ENCODE measurements around the gene MAP3K19. TPM values are rescaled to one million over a fixed set of nuclear protein-coding genes. Genes with fewer than 3 reads are reported as not detected.
"Not testable (repeated sequence)": the region's sequence is repeated elsewhere in the genome, so short reads cannot be mapped to it uniquely, and the experiment has no call there.

The MAP3K19 gene
- total RNA-seq, 2 experiments from 2014 or later = not detected

DNA sequence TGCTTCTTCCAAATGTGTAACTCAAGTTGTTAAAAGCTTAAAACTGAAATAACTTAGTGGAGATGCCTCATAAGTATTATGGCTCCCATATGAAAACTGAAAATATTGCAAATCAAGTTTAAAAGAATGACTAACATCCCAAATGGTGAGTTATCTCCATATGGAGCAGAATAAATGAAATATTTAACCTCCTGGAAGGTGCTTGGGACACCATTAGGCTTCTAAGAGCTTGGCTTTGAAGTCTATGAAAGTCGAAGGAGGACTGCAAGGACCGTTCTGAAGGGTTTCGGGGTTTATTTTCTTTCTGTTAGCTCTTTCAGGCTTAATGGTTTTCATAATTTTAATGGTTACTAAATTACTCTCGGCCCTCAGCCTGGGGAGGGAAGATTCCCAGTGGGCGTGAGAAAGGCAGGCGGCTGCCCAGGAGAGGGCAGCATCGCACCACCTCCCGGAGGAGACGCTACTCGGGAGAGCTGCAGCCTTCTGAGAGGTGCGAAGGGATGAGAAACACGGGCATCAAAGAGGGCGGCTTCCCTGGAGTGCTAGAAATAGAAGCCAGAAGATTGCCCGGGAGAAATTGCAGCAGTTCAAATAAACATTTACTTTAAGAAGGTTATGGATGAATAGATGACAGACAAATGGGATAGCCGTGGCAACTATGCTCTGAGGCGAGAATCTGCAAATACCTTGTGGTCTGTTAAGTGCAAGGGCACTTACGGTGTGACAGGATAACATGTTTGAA lies 43.1 kb downstream of the MAP3K19 start:
- POLR2A ChIA-PET = no interaction called here
- no peak overlapping the region for H3K27ac Mint-ChIP-seq

DNA sequence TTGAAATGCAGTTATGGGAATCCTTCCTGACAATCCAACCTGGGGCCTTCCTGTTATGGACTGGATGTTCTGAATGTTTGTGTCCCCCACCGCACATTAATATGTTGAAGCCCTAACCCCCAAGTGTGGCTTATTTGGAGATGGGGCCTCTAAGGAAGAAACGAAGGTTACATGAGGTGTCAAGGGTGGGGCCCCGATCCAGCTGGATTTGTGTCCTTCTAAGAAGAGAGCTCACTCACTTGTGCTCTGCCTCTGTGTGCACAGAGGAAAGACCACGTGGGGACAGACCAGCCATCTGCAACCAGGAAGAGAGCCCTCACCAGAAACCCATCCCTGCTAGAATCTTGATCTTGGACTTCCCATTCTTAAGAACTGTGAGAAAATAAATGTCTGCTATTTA lies 44.4 kb downstream of the MAP3K19 start:
- no peak for DNase-seq
- Mint-ChIP-seq H3K27ac (no peak overlapping the region), H3K4me1 (peaks cover 7% of the 10 kb centered on the region), H3K9me3 (no peaks in the 10 kb centered on the region), H3K4me3 (no peak overlapping the region), H3K36me3 (ENCODE audit: low read depth) (no peaks in the 10 kb centered on the region), H3K27me3 (peaks cover 17% of the 10 kb centered on the region)
- ChIA-PET POLR2A (interaction anchor here (0.6 kb wide), 1 partner anchor 227 kb away, joined by 3 read pairs; no protein-coding TSS in a partner anchor), CTCF (interaction anchor here (0.6 to 1.8 kb wide), 2 partner anchors 269 to 707 kb away, joined by 3 to 16 read pairs; no protein-coding TSS in a partner anchor)

More for the DNA sequence above, 43.1 kb downstream of the MAP3K19 start:
- no peaks in the 10 kb centered on the region for H3K36me3 Mint-ChIP-seq (ENCODE audit: low read depth)
- CTCF ChIA-PET = interaction anchor here (0.6 to 2.0 kb wide), 11 partner anchors 10 to 707 kb away, joined by 3 to 16 read pairs (median 4); no protein-coding TSS in a partner anchor
- peak; percentile 67 for DNase-seq
- peaks cover 7% of the 10 kb centered on the region for H3K4me1 Mint-ChIP-seq
- H3K27me3 Mint-ChIP-seq = peaks cover 17% of the 10 kb centered on the region
- H3K9me3 Mint-ChIP-seq = no peaks in the 10 kb centered on the region
- H3K4me3 Mint-ChIP-seq = no peak overlapping the region

DNA sequence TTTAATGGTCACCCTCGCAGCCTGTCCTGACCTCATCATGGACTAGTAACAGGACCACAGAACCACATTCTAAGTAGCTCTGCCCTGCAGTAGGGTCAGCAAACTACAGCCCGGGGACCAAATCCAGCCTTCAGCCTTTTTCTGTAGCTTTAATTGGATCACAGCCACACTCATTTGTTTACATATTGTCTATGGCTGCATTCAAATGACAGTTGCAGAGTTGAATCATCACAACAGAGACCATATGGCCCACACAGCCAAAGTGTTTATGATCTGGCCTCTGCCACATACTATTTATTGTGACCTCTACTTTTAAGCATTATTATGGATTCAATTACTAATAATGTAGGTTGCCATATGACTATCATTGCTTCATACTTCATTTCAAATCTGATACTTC lies 47.7 kb downstream of the MAP3K19 start:
- Mint-ChIP-seq H3K4me3 (no peak overlapping the region), H3K9me3 (no peaks in the 10 kb centered on the region), H3K27me3 (peaks cover 9% of the 10 kb centered on the region), H3K36me3 (ENCODE audit: low read depth) (no peaks in the 10 kb centered on the region), H3K27ac (no peak overlapping the region), H3K4me1 (peaks cover 5% of the 10 kb centered on the region)
- no peak for DNase-seq
- ChIA-PET POLR2A (no interaction called here), CTCF (no interaction called here)

DNA sequence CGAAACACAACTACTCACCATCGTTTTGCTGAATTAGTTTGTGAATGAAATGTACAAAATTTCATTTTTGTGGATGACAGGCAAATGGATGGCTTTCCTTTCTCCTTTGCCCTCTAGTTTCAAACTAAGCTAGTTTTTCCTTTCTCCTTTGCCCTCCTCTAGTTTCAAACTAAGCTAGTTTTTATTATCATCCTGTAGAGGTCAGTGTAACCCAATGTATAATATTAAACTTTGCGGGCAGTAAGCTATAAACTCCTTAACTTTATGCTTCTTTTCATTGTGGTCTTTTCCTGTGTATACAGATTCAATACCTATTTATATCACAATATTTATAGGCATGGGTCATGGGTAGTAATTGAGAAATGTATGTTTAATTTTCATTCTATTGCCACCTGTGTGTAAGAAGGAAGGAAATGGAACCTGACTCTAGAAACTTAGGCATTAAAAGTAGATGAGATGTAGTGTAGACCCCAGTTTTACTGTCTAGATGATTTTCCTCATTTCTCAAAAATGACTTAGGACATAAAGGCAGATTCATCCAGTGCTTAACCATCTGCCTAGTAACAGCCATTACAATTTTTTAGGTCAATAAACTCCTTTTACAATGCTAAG lies 58.1 kb downstream of the MAP3K19 start:
- Mint-ChIP-seq H3K4me3 (no peak overlapping the region), H3K36me3 (ENCODE audit: low read depth) (peaks cover under 1% of the 10 kb centered on the region), H3K9me3 (peaks cover 10% of the 10 kb centered on the region), H3K27ac (no peak overlapping the region), H3K4me1 (no peaks in the 10 kb centered on the region), H3K27me3 (peaks cover 17% of the 10 kb centered on the region)
- ChIA-PET POLR2A (no interaction called here), CTCF (interaction anchor here (0.7 to 2.2 kb wide), 4 partner anchors 11 to 801 kb away, joined by 3 to 6 read pairs (median 3); no protein-coding TSS in a partner anchor)
- DNase-seq = no peak

DNA sequence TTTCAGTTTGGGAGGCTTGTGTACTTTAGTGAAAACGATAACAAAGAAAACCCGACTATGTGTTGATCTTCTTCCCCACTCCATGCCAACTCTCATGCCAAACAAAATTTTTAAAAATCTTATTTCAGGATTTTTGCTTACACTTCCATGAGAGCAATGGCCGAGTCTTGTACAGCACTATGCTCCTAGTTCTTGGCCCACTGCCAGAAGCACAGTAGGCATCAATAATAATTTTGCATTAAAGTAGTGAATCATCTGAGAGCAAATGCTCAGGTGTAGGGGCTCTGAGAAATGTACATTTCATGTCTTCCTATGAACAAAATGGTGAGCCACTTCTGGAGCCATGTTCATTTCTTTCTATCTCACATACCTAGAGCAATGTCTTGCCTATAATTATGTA lies 62.2 kb downstream of the MAP3K19 start:
- POLR2A ChIA-PET = interaction anchor here (0.6 kb wide), 1 partner anchor 20 kb away, joined by 5 read pairs; no protein-coding TSS in a partner anchor
- Mint-ChIP-seq H3K4me3 (no peak overlapping the region), H3K27me3 (peaks cover 20% of the 10 kb centered on the region), H3K27ac (no peak overlapping the region), H3K4me1 (peaks cover 6% of the 10 kb centered on the region), H3K9me3 (peaks cover 21% of the 10 kb centered on the region), H3K36me3 (ENCODE audit: low read depth) (peaks cover 3% of the 10 kb centered on the region)
- CTCF ChIA-PET = no interaction called here
- no peak for DNase-seq

DNA sequence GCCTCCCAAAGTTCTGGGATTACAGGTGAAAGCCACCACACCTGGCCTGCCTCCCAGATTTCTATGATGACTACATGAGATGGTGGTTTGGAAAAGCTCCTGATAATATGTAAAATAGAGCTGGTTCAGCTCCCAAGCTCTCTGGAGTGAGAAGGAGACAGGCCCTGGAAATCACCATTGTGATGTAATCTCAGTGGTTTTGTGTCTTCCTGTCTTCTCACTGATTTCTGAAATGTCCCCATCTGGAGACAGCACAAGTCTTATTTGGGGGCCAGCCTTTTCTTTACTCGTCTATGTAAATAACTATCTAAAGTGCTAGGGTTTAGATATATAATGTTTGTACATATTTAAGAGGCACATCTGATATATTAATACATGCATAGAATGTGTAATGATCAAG lies 64.6 kb downstream of the MAP3K19 start:
- no peak overlapping the region for H3K27ac Mint-ChIP-seq
- ChIA-PET POLR2A (no interaction called here), CTCF (no interaction called here)
- H3K27me3 Mint-ChIP-seq = peaks cover 15% of the 10 kb centered on the region
- DNase-seq = no peak
- peaks cover 3% of the 10 kb centered on the region for H3K36me3 Mint-ChIP-seq (ENCODE audit: low read depth)
- H3K4me3 Mint-ChIP-seq = no peak overlapping the region
- H3K9me3 Mint-ChIP-seq = peaks cover 21% of the 10 kb centered on the region
- H3K4me1 Mint-ChIP-seq = peaks cover 6% of the 10 kb centered on the region

DNA sequence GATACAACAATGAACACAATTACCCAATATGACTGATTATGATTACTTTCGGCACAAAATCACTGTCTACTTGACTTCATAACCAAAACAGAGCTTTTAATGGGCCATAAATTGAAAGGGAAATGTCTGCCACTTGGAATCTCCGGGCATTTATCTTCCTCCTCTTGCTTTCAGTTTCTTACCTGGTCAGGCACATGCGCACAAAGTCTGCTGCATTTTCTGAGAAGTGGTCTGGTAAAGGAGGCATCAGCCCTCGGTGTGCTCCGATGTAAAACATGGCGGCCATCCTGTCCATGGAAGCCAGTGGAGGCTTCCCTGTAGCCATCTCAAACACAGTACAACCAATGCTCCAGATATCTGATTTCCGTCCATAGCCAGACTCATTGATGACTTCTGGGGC lies 66.6 kb downstream of the MAP3K19 start:
- CTCF ChIA-PET = no interaction called here
- POLR2A ChIA-PET = no interaction called here

DNA sequence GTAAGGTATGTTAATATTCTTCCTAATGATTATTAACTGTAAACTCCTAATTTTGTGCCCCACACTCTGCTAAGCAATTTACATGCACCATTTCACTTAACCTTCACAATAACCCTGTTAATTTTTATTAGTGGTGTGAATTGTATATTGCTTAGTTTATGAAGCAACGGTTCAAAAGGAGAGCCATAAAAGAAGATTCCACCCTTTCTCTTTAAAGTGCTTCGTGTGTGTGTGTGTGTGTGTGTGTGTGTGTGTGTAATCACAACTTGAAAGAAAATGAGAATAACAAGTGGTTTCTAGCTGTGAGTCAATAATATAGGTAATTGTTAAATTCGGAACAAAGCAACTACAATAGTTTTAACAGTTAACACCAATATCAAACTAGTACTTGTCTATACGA lies 68.0 kb downstream of the MAP3K19 start:
- Mint-ChIP-seq H3K9me3 (peaks cover 24% of the 10 kb centered on the region), H3K36me3 (ENCODE audit: low read depth) (peaks cover 14% of the 10 kb centered on the region), H3K27ac (no peak overlapping the region), H3K4me3 (no peak overlapping the region), H3K4me1 (peaks cover 13% of the 10 kb centered on the region), H3K27me3 (peaks cover 3% of the 10 kb centered on the region)
- POLR2A ChIA-PET = no interaction called here
- CTCF ChIA-PET = interaction anchor here (0.5 to 1.3 kb wide), 3 partner anchors 9 to 12 kb away, joined by 3 to 4 read pairs (median 3); no protein-coding TSS in a partner anchor
- DNase-seq = no peak

More for the DNA sequence above, 66.6 kb downstream of the MAP3K19 start:
- Mint-ChIP-seq H3K36me3 (ENCODE audit: low read depth) (peaks cover 5% of the 10 kb centered on the region), H3K27ac (no peak overlapping the region), H3K4me1 (peaks cover 6% of the 10 kb centered on the region), H3K4me3 (no peak overlapping the region), H3K27me3 (peaks cover 3% of the 10 kb centered on the region), H3K9me3 (peaks cover 24% of the 10 kb centered on the region)
- no peak for DNase-seq

DNA sequence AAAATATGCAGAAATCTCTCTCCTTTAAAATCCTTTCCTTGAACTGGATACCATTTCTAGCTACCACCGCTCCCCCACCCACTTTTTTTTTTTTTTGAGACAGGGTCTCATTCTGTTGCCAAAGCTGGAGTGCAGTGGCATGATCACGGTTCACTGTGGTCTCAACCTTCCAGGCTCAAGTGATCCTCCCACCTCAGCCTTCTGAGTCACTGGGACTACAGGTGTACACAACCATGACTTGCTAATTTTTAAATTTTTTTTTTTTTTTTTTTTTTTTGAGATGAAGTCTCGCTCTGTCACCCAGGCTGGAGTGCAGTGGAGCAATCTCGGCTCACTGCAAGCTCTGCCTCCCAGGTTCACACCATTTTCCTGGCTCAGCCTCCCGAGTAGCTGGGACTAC lies 70.1 kb downstream of the MAP3K19 start:
- POLR2A ChIA-PET = not testable (repeated sequence)
- CTCF ChIA-PET = interaction anchor here (0.6 to 0.7 kb wide), 2 partner anchors 122 to 758 kb away, joined by 4 to 5 read pairs; no protein-coding TSS in a partner anchor

DNA sequence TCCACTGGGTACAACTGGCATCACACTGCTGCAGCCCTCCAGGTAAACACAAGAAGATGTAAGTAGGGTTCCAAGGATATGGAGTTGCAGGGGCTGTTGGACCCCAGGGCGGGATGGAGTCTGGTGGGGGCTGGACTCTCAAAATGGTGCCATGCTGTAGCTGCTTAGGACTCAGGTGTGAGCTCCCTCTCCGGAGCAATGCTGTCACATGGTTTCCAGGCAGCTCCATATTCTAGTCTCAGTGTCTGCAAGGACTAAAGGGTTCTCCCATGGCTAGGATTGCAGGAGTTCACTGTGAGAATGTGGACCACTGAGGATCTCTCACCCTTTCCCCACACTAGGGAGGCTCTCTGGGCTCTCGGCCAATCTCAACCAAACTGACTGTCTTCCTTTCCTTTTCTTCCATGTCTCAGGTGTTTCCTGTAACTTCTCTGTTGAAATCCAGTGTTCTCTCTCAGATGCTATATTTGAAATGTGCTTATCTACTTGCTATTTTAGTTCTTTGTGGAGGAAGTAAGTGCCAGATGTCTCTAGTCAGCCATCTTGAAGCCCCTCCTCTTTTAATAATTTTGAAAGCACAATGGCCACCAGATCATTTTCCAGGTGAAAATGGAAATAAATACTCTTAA lies 71.1 kb downstream of the MAP3K19 start:
- peaks cover 17% of the 10 kb centered on the region for H3K4me1 Mint-ChIP-seq
- CTCF ChIA-PET = interaction anchor here (0.6 to 0.9 kb wide), 3 partner anchors 11 to 757 kb away, joined by 3 to 5 read pairs (median 3); no protein-coding TSS in a partner anchor

More for the DNA sequence above, 70.1 kb downstream of the MAP3K19 start:
- Mint-ChIP-seq H3K9me3 (peaks cover 29% of the 10 kb centered on the region), H3K4me1 (peaks cover 17% of the 10 kb centered on the region), H3K36me3 (ENCODE audit: low read depth) (peaks cover 20% of the 10 kb centered on the region)
- not testable (repeated sequence) for H3K27ac Mint-ChIP-seq, DNase-seq, H3K27me3 Mint-ChIP-seq, H3K4me3 Mint-ChIP-seq

DNA sequence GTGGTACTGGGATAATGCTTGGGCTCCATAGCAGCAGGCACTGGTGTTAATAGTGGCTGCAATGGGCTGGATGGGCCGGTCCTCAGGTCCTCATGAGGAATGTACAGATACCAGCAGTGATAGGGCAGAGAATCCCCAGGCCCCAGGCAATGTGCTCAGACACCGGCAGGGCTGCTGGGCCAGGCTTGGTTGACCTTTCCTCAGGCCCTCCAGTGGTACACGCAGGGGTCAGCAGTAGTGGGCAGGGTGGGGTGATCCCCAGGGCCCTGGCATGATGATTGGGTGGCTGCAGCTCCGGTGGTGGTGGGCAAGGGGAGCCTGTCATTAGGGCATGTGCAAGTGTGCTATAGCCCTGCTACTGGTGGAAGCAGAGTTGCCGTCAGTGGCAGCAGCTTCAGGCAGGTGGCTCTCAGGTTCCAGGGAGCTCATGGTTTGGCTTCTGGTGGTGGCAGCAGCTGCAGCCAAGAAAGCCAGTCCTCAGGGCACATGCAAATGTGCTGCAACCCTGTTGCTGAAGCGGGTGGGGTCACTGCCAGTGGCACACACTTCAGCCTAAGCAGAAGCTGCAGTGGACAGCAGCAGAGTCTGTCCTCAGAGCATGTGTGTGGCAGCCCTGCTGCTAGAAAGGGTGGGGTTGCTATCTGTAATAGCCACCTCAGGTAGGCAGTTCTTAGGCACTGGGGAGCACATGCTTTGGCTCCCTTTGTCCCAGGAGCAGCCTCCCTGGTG lies 71.8 kb downstream of the MAP3K19 start:
- ChIA-PET CTCF (interaction anchor here (0.9 kb wide), 1 partner anchor 10 kb away, joined by 3 read pairs; no protein-coding TSS in a partner anchor), POLR2A (no interaction called here)
- H3K36me3 Mint-ChIP-seq (ENCODE audit: low read depth) = peaks cover 22% of the 10 kb centered on the region
- peaks cover 12% of the 10 kb centered on the region for H3K27me3 Mint-ChIP-seq
- H3K4me3 Mint-ChIP-seq = no peak overlapping the region
- peaks cover 36% of the 10 kb centered on the region for H3K9me3 Mint-ChIP-seq
- H3K4me1 Mint-ChIP-seq = peaks cover 17% of the 10 kb centered on the region
- DNase-seq = no peak
- H3K27ac Mint-ChIP-seq = no peak overlapping the region

More for the DNA sequence above, 71.1 kb downstream of the MAP3K19 start:
- POLR2A ChIA-PET = no interaction called here
- Mint-ChIP-seq H3K27me3 (peaks cover 10% of the 10 kb centered on the region), H3K36me3 (ENCODE audit: low read depth) (peaks cover 20% of the 10 kb centered on the region), H3K27ac (no peak overlapping the region), H3K4me3 (no peak overlapping the region), H3K9me3 (peaks cover 31% of the 10 kb centered on the region)
- DNase-seq = no peak
